GM21576 (cell line): ENCODE data around the gene LAMA5.

Experiments used
- ATAC-seq: cut with Tn5 transposase; IDR thresholded peaks from one replicate; pipeline ENCODE4 v1.9.1; 2021; ENCODE audit warnings: mild to moderate bottlenecking, moderate library complexity; ENCODE audit not compliant: unreplicated experiment

Gene LAMA5

GRCh38 chr20:62359491-62360121 lies 7.5 kb downstream of the LAMA5 start:
- no peak for ATAC-seq

- no peak for ATAC-seq
Observed at GRCh38 chr20:62359043-62359490, 8.0 kb downstream of the LAMA5 start.

DNA sequence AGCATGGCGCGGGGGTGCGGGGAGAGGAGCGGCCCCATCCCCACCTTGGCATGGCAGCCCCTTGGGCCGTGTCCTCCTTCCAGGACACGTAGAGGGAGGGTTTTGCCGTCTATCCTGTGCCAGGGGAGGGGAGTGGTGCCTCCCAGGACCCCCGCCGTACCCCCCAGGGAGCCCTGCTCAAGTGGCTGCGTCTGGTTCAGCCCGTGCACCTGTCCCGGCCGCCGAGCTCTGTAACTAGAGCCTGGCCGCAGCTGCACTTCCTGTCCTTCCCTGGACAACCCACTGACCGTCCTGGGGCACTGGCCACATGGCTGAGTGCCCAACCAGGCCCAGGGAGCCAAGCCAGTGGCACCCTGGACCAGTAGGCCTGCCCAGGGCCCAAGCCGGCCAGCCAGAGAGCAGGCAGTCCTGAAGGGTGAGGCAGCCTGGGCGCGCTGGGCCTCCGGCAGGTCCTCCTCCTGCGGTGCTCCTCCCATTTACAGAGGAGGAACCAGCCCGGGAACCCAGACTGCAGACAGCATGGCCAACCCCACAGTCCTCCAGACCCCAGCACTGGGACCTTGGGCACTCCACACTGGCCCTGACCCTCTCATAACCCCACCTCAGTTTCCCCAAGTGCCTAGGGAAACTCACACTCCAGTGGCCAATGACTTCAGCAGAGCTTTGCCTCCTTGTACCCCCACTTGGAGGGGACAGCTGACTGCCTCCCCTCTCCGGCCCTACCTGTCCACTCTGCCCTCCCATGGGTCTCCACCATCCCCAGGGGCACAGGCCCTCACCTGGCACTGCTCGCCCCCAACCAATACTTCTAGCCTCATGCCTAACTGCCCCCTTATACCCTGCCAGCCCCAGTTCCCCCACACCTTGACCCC lies 8.7 kb downstream of the LAMA5 start:
- no peak for ATAC-seq

- ATAC-seq: no peak
Observed at GRCh38 chr20:62357681-62358080, 9.4 kb downstream of the LAMA5 start.

GRCh38 chr20:62357187-62357667 lies 9.9 kb downstream of the LAMA5 start:
- ATAC-seq: no peak

- no peak for ATAC-seq
Observed at GRCh38 chr20:62356589-62357186, 10.4 kb downstream of the LAMA5 start.

- ATAC-seq: no peak
Observed at GRCh38 chr20:62355878-62356588, 11.1 kb downstream of the LAMA5 start.

DNA sequence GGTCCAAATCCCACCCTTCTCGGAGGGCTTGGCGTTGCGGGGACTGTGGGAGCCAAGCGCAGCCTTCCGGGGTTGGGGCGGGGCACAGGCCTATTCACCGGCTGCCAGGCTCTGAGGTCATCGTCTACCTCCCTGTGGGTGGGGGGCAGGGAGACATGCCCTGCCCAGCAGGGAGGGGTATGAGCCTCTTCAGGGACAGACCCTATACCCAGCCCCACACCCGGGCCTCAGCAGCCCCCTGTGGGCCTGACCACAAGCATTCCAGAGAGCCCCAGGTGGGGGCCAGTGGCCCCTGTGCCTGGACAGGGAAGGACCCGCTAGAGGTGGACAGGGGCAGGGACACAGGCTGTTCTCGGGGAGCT lies 11.6 kb downstream of the LAMA5 start:
- ATAC-seq: no peak

DNA sequence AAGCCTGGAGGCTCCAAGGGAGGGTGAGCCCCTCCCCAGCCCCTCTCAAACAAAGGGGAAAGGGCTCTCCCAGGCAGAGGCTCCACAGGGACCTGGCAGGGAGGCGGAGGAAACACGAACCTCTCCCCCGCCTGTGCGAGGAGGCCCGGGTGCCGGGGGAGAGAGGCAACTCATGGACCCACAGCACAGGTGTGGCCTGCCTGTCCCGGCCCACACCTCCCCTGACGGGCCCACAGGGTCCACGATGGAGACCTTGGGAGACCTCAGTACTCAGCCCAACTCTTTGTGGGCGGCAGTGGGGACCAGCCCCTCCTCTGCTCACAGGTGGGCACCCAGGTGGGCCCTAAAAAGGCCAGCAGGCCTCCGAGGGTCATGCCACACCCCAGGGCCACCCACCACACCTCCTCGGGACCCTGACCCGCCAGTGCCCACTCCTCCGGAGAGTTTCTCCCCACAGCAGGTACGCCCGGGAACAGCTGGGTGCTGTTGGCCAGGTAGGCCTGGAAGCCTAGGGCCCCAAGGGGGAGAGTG lies 12.2 kb downstream of the LAMA5 start:
- no peak for ATAC-seq

DNA sequence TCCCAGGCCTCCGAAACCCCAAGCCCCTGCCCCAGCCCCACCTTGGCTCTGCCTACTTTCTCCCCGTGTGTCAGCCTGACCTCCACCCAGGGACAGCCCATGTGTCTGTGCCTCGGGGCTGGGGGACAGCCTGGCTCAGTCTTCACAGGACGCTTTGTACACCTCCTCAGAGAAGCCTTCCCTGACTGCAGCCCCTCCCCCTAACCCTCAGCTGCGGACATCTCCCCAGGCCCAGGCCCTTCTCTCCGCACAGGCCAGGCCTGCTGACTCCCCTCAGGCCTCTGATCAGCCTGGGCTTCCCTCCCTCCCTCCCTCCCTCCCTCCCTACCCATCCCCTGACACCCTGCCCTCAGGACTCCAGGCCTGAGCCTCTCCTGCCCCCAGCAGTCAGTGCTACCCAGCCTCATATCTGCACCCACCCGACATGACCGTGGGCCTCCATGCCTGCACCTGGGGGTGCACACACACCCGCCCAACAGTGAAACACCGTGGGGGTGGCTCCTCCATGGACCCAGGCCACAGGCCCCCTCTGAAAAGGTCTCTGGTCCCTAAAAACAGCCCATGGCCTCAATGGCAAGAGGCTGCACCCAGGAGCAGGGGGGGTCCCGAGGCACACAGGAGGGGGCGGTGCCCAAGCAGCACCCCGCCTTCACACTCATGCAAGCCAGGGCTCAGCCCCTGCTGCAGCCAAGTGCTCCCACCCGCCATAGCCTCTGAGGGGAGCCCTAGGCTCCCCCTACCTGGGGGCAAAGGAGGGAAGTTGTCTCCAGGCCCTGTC lies 12.9 kb downstream of the LAMA5 start:
- ATAC-seq: no peak

DNA sequence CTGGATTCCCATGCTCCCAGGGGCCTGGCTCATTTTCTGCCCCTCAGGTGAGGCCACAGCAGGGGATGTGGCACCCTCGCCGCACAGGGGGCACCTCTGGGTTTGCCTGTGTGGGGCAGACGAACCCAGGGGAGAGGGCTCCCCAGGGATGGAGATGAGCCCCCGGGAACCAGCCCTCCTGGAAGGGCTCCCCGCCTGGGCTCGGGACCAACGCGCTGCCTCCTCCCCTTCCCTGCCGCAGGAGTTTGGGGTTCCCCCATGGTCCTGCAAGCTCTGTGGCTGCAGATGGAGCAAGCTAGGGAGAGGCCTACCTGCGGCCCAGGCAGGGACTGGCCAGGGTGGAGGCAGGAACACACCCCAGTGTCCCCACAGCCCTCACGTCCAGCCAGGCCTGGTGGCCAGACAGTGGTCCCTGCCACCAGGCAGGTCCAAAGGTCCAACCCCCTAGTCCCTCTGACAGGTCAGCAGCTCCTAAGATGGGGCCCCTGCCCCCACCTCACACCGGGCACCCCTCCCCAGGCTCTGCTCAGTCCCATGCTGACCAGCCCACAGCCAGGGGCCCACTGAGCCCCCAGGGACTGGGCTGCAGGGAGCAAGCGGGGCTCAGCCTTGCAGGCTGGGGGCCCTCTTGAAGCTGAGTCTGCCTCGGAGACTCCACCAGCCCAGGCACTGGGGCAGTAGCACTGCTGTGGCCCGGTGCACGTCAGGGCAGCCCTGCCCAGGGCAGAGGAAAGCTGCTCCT lies 13.7 kb downstream of the LAMA5 start:
- ATAC-seq: no peak

- no peak for ATAC-seq
Observed at GRCh38 chr20:62352402-62353288, 14.5 kb downstream of the LAMA5 start.

GRCh38 chr20:62351469-62352401 lies 15.4 kb downstream of the LAMA5 start:
- ATAC-seq: no peak

GRCh38 chr20:62350629-62351422 lies 16.3 kb downstream of the LAMA5 start:
- no peak for ATAC-seq

DNA sequence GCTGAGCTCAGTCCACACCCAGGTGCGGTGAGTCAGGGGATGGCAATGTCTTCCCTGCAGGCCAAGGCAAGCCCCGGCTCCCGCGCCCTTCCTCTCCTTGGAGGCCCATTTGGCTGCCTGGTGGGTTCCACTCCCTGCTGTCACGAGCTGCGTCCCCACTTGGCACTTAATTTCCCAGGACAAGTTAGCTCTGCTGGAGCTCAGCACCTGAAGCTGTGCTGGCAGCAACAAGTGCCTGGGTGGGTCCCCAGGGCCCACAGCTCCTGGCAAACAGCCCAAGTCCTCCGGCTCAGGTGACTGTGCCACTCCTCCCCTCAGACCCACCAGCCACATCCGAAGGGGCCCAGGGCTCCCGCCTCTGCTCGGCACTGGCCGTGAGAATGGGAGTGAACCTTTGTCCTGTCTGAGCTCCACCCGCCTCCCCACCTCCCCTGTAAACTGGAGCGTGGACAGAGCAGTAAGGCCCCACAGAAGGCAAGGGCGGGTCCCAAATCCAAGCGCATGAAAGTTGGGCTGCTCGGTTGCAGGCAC lies 16.9 kb downstream of the LAMA5 start:
- no peak for ATAC-seq

- no peak for ATAC-seq
Observed at GRCh38 chr20:62349556-62350097, 17.5 kb downstream of the LAMA5 start.
